Breast epithelium (tissue), 4 donors: Measurements from ENCODE around the gene CCNJL. TPM values are rescaled to one million over a fixed set of nuclear protein-coding genes. Genes with fewer than 3 reads are reported as not detected.
"Not testable (repeated sequence)": the region's sequence is repeated elsewhere in the genome, so short reads cannot be mapped to it uniquely, and the experiment has no call there.

ENCODE experiments used
- DNase-seq, 2 donors: peaks; one replicate each; pipeline ENCODE4 v3.0.0-alpha.2; 2019; ENCODE audit warnings: low spot score in 2 of 2
- H3K27ac ChIP-seq, 2 donors: fragments of 200-600 bp; sonication (generic) in 1 of 2; one replicate each; pipeline ENCODE4 v1.5.1; 2016 to 2019; ENCODE audit warnings: mild to moderate bottlenecking in 1 of 2
- H3K27me3 ChIP-seq, 2 donors: fragments of 200-600 bp; sonication (generic) in 1 of 2; one replicate each; pipeline versions ENCODE4 v1.5.1 to v1.6.0; 2017 to 2019; ENCODE audit warnings: control low read depth in 1 of 2, mild to moderate bottlenecking in 1 of 2
- H3K36me3 ChIP-seq: fragments of 200-600 bp; one replicate; pipeline ENCODE4 v1.5.1; 2019
- H3K4me1 ChIP-seq, 2 donors: fragments of 200-600 bp; sonication (generic); one replicate each; pipeline ENCODE4 v1.5.1; 2016 to 2019; ENCODE audit warnings: control low read depth in 1 of 2
- H3K4me3 ChIP-seq, 3 donors: fragments of 200-600 bp; sonication (generic); 1 replicate in 2 of 3; 2 replicates in 1 of 3; pipeline ENCODE4 v1.5.1; 2016 to 2019; ENCODE audit warnings: mild to moderate bottlenecking in 3 of 3, moderate library complexity in 2 of 3
- H3K9me3 ChIP-seq, 2 donors: fragments of 200-600 bp; sonication (generic) in 1 of 2; one replicate each; pipeline ENCODE4 v1.5.1; 2016 to 2019; ENCODE audit warnings: control low read depth in 1 of 2
- POLR2A ChIP-seq: fragments of 450-650 bp; IDR thresholded peaks from one replicate; pipeline ENCODE4 v1.6.1; 2016; ENCODE audit warnings: antibody characterized with exemption, mild to moderate bottlenecking, moderate library complexity
- POLR2AphosphoS5 ChIP-seq, 3 donors: sonication (generic); formaldehyde crosslinking; IDR thresholded peaks; one replicate each; pipeline ENCODE4 v1.6.1; 2017; ENCODE audit warnings: antibody characterized with exemption in 3 of 3
- intact Hi-C: fragments of 100-400 bp; cut with DNase I; formaldehyde crosslinking; loops from one replicate; pipeline ENCODE4 v1.15.1; 2023; ENCODE audit warnings: low total_unique reads
- total RNA-seq, 3 donors: library from RNA; depleted of rRNA; stranded (reverse); fragments of >200 nt; gene quantifications; one replicate each; pipeline ENCODE4 v1.1.0, GENCODE V29; 2016
- TF ChIP-seq, protein P1 (sequence below), 3 donors: fragments of 450-650 bp; IDR thresholded peaks; one replicate each; pipeline ENCODE4 v1.5.1; 2016 to 2017; ENCODE audit warnings: antibody characterized with exemption in 3 of 3, mild to moderate bottlenecking in 3 of 3, moderate library complexity in 3 of 3

CCNJL gene
- total RNA-seq, 3 donors from 2014 or later: 0.32 to 4.2 (median 3.6) TPM

DNA sequence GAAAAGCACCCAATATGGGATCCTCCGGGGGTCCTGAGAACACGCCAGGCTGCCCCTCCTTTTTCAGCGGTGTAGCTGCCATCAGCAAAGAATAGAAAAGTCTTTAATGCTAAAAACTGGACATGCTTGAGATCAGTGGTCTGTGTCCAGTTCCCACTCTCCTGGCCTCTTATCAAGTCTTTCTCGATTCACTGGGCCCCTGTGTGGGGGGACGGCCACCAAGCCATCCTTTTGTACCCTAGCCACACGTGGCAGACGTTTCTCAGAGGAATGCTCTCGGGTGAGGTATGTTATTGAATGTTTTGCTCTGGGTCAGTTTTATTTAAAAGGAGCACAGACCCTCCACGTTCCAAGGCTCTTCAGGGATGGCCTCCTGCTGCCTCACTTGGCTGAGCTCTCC lies 59.4 kb downstream of the CCNJL start:
- Histone ChIP-seq H3K9me3 (no peaks in the 10 kb centered on the region), H3K4me3 (no peak overlapping the region), H3K36me3 (no peaks in the 10 kb centered on the region), H3K4me1 (no peaks in the 10 kb centered on the region), H3K27me3 (no peaks in the 10 kb centered on the region), H3K27ac (no peak overlapping the region)
- intact Hi-C loops: no loop called here
- no peak for DNase-seq
- TF ChIP-seq POLR2AphosphoS5 (IDR thresholded peaks at IDR 0.05) (no peak), POLR2A (no peak)
- TF ChIP-seq, protein P1, sequence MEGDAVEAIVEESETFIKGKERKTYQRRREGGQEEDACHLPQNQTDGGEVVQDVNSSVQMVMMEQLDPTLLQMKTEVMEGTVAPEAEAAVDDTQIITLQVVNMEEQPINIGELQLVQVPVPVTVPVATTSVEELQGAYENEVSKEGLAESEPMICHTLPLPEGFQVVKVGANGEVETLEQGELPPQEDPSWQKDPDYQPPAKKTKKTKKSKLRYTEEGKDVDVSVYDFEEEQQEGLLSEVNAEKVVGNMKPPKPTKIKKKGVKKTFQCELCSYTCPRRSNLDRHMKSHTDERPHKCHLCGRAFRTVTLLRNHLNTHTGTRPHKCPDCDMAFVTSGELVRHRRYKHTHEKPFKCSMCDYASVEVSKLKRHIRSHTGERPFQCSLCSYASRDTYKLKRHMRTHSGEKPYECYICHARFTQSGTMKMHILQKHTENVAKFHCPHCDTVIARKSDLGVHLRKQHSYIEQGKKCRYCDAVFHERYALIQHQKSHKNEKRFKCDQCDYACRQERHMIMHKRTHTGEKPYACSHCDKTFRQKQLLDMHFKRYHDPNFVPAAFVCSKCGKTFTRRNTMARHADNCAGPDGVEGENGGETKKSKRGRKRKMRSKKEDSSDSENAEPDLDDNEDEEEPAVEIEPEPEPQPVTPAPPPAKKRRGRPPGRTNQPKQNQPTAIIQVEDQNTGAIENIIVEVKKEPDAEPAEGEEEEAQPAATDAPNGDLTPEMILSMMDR (IDR thresholded peaks at IDR 0.05): no peak

DNA sequence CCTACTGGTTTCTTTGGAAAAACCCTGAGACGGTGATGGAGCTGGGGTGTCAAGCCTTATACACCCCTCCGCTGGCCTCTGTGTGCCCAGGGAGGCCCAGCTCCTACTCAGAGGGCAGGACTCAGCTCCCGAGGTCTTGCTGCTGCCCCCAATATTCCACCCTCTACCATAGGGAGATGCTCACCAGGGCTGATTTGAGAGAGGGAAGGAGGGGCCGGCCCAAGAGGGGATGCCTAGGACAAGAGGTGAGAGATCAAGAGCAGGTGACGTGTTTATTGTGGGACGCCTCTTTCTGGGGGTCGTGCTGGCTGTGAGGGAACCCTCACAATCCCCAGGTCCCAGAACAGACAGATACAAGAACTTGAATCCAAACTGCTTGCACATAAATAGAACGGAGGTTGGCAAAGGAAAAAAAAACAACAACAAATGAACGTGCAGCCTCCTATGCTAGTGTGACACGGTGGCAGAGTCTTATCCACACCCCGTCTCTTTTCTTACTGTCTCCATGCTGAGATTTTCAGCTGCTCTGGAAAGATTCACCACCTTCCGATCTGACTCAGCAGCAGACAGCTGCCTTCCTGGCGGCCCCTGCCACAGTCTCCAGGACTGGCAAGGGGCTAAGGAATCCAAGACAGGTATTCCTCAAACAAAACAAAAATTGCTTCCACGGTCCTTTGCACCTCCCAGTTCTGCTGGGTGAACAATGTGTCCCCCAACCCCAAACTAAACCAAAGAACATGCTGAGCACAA lies 60.8 kb downstream of the CCNJL start:
- Histone ChIP-seq H3K4me1 (no peaks in the 10 kb centered on the region), H3K27me3 (no peaks in the 10 kb centered on the region), H3K4me3 (no peak overlapping the region), H3K9me3 (no peaks in the 10 kb centered on the region), H3K27ac (no peak overlapping the region), H3K36me3 (no peaks in the 10 kb centered on the region)
- no peak for DNase-seq
- intact Hi-C loops: no loop called here
- TF ChIP-seq POLR2AphosphoS5 (IDR thresholded peaks at IDR 0.05): no peak
- TF ChIP-seq, protein P1 (IDR thresholded peaks at IDR 0.05): no peak
- TF ChIP-seq POLR2A: no peak

DNA sequence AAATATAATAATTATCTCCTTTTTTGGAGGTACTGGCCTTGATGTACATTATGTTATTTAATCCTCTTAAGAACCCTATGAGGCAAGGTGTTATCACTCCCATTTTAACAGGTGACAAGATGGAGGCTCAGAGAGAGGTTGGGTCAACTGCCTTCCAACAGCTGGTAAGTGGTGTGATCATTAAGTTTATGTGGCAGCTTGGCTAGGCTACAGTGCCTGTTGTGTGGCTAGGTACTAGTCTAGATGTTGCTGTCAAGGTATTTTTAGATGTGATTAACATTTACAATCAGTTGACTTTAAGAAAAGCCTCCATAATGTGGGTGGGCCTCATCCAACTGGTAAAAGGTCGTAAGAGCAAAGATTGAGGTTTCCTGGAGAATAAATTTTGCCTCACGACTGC lies 61.5 kb downstream of the CCNJL start:
- no peaks in the 10 kb centered on the region for H3K9me3 ChIP-seq
- no peak for DNase-seq
- intact Hi-C loops: no loop called here
- no peak overlapping the region for H3K4me3 ChIP-seq
- no peak overlapping the region for H3K27ac ChIP-seq
- H3K4me1 ChIP-seq: no peaks in the 10 kb centered on the region
- TF ChIP-seq POLR2A (no peak), POLR2AphosphoS5 (IDR thresholded peaks at IDR 0.05) (no peak)
- TF ChIP-seq, protein P1 (IDR thresholded peaks at IDR 0.05): no peak
- no peaks in the 10 kb centered on the region for H3K36me3 ChIP-seq
- H3K27me3 ChIP-seq: no peaks in the 10 kb centered on the region

DNA sequence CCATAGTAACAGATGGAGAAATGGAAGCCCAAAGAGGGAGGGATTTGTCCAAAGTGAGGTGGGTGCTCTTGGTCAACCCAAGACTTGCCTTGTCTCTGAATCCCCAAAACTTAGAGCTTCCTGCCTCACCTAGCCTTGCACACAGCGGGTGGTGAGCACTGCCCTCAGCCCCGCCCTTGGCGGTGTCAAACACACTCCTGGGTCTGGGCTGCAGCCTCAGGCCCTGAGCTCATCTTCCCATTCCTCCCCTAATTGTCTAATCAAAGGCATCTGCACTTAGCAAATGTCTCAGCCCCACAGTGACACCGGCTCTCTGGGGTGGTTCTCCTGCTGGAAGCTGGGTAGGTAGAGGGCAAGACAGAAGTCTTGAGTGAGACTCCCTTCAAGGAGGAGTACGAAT lies 62.1 kb downstream of the CCNJL start:
- no peaks in the 10 kb centered on the region for H3K4me1 ChIP-seq
- H3K36me3 ChIP-seq: no peaks in the 10 kb centered on the region
- H3K4me3 ChIP-seq: no peak overlapping the region
- no peaks in the 10 kb centered on the region for H3K9me3 ChIP-seq
- TF ChIP-seq POLR2AphosphoS5 (IDR thresholded peaks at IDR 0.05) (no peak), POLR2A (no peak)
- TF ChIP-seq, protein P1 (IDR thresholded peaks at IDR 0.05): no peak
- no peak for DNase-seq
- intact Hi-C loops: no loop called here
- no peaks in the 10 kb centered on the region for H3K27me3 ChIP-seq
- no peak overlapping the region for H3K27ac ChIP-seq

DNA sequence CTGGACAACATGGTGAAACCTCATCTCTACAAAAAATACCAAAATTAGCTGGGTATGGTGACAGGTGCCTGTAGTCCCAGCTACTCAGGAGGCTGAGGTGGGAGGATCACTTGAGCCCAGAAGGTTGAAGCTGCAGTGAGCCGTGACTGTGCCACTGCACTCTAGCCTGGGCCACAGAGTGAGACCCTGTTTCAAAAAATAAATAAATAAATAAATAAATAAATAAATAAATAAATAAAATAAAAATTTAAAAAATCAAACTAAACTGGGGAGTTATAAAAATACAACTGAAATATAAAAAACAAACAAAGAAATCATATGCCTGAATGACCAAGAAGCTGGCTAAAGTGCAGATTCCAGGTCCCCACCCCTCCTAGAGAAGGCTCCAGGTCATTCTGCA lies 62.8 kb downstream of the CCNJL start:
- not testable (repeated sequence) for DNase-seq, H3K27ac ChIP-seq

More for the DNA sequence above, 62.8 kb downstream of the CCNJL start:
- H3K36me3 ChIP-seq, H3K4me1 ChIP-seq, H3K4me3 ChIP-seq, H3K27me3 ChIP-seq, H3K9me3 ChIP-seq, intact Hi-C loops: not testable (repeated sequence)
